Measurements from ENCODE around the gene SYTL3. TPM values are rescaled to one million over a fixed set of nuclear protein-coding genes. Genes with fewer than 3 reads are reported as not detected.
A peak's percentile ranks its signal among the peaks of the same experiment; 100 is the strongest.
"Not testable (repeated sequence)": the region's sequence is repeated elsewhere in the genome, so short reads cannot be mapped to it uniquely, and the experiment has no call there.

The SYTL3 gene
- total RNA-seq, 1 donor from 2014 or later = 102 TPM

DNA sequence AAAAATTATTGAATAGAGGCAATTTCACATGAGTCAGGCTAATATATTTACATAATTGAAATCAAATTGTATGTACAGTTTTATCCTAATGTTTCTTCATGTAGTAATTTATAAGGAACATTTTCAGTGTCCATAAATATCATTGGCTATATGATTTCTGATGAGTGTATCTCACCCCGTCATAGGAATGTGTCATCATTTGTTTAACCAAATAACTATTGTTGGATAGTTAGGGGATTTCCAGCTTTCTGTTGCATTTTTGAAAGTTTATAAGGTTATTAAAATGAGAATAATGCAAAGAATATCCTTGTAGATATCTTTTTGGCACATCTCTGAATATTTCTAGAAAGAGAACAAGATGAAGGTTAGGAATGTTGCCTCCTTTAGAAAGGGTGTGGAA lies 39.0 kb downstream of the SYTL3 start:
- H3K9me3 Mint-ChIP-seq = no peaks in the 10 kb centered on the region
- peaks cover 61% of the 10 kb centered on the region for H3K36me3 Mint-ChIP-seq (ENCODE audit: low read depth)
- H3K4me1 Mint-ChIP-seq = peaks cover 41% of the 10 kb centered on the region
- no peak overlapping the region for H3K27ac Mint-ChIP-seq
- intact Hi-C loops (cut with micrococcal nuclease) = no loop called here
- H3K27me3 Mint-ChIP-seq = no peaks in the 10 kb centered on the region
- no peak overlapping the region for H3K4me3 Mint-ChIP-seq
- DNase-seq = no peak

DNA sequence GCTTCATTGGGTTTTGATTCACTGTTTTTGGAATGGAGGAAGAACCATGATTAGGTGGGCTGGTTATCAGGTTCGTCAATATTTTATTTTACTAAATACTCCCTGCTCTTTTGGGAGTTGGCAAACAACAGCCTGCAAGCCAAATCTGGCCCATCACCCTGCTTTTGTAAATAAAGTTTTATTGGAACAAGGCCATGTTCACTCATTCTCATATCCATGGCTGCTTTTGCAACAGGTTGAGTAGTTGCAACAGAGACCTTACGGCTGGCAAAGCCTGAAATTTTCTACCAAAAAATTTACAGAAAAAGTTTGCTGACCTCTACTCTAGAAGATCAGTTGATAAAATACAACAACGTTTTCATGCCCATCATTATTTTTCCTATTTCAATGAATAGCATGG lies 45.1 kb downstream of the SYTL3 start:
- no peak for DNase-seq
- Mint-ChIP-seq H3K4me1 (peaks cover 19% of the 10 kb centered on the region), H3K4me3 (no peak overlapping the region), H3K36me3 (ENCODE audit: low read depth) (peaks cover 54% of the 10 kb centered on the region), H3K27me3 (no peaks in the 10 kb centered on the region), H3K9me3 (no peaks in the 10 kb centered on the region), H3K27ac (no peak overlapping the region)
- intact Hi-C loops (cut with micrococcal nuclease) = loop anchor here (5.0 kb wide), 1 partner anchor 483 kb away; no protein-coding TSS in a partner anchor

DNA sequence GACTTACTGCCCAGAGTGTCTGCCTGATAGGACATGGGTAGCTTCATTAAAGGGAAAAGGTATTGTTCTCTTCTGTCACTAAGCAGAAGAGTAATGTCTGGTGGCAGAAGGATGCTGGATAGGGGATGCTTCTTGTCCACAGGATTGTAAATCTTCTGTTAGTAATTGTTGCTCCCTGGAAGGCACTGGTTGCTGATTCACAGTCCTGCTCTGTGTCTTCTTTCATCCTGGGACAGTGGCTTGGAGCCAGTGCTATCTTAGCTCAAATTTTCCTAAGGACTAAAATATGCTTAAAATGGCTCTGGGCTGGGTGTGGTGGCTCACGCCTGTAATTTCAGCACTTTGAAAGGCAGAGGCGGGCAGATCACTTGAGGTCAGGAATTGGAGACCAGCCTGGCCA lies 48.0 kb downstream of the SYTL3 start:
- Mint-ChIP-seq H3K27ac (no peak overlapping the region), H3K36me3 (ENCODE audit: low read depth) (peaks cover 59% of the 10 kb centered on the region)

DNA sequence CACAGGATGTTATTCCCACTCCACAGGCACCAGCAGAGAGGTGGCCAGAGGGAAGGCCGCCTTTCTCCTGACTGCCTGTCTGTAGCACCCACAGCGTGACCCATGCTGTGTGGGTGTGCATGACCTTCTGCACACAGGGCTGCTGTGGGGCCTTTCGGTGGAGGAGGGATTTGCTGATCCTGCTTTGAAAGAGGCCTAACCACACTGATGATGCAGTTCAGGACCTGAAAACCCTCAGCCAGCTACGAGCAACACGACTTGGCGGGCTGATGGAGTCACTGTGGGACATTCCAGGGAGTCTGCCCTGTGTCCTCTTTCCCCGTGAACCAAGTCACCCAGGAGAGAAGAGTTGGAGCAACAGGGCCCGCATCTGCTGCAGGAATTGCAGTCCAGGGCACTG lies 49.1 kb downstream of the SYTL3 start:
- no peak for DNase-seq

More for the DNA sequence above, 48.0 kb downstream of the SYTL3 start:
- Mint-ChIP-seq H3K9me3 (no peaks in the 10 kb centered on the region), H3K27me3 (no peaks in the 10 kb centered on the region), H3K4me1 (peaks cover 30% of the 10 kb centered on the region), H3K4me3 (no peak overlapping the region)
- DNase-seq = no peak
- intact Hi-C loops (cut with micrococcal nuclease) = no loop called here

DNA sequence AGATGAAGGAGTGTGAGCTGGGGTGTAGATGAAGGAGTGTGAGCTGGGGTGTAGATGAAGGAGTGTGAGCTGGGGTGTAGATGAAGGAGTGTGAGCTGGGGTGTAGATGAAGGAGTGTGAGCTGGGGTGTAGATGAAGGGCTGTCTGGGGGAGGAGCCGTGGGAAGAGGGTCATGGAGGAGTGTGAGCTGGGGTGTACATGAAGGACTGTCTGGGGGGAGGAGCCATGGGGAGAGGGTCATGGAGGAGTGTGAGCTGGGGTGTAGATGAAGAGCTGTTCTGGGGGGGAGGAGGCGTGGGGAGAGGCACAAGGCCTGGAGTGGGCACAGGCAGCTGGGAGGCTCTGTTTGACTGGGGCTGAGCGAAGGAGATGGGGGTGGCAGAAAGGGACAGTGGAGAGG lies 51.4 kb downstream of the SYTL3 start:
- Mint-ChIP-seq H3K27ac (peak overlapping the region; percentile 54), H3K36me3 (ENCODE audit: low read depth) (peaks cover 40% of the 10 kb centered on the region), H3K4me1 (peaks cover 38% of the 10 kb centered on the region)
- H3K27me3 Mint-ChIP-seq, H3K4me3 Mint-ChIP-seq, H3K9me3 Mint-ChIP-seq, DNase-seq: not testable (repeated sequence)
- intact Hi-C loops (cut with micrococcal nuclease) = loop anchor here (5.0 kb wide), 1 partner anchor 66 kb away; no protein-coding TSS in a partner anchor

More for the DNA sequence above, 49.1 kb downstream of the SYTL3 start:
- no peaks in the 10 kb centered on the region for H3K27me3 Mint-ChIP-seq
- peaks cover 31% of the 10 kb centered on the region for H3K4me1 Mint-ChIP-seq
- H3K27ac Mint-ChIP-seq = peak overlapping the region; percentile 78
- peaks cover 55% of the 10 kb centered on the region for H3K36me3 Mint-ChIP-seq (ENCODE audit: low read depth)
- no peaks in the 10 kb centered on the region for H3K9me3 Mint-ChIP-seq
- no peak overlapping the region for H3K4me3 Mint-ChIP-seq
- intact Hi-C loops (cut with micrococcal nuclease) = no loop called here

DNA sequence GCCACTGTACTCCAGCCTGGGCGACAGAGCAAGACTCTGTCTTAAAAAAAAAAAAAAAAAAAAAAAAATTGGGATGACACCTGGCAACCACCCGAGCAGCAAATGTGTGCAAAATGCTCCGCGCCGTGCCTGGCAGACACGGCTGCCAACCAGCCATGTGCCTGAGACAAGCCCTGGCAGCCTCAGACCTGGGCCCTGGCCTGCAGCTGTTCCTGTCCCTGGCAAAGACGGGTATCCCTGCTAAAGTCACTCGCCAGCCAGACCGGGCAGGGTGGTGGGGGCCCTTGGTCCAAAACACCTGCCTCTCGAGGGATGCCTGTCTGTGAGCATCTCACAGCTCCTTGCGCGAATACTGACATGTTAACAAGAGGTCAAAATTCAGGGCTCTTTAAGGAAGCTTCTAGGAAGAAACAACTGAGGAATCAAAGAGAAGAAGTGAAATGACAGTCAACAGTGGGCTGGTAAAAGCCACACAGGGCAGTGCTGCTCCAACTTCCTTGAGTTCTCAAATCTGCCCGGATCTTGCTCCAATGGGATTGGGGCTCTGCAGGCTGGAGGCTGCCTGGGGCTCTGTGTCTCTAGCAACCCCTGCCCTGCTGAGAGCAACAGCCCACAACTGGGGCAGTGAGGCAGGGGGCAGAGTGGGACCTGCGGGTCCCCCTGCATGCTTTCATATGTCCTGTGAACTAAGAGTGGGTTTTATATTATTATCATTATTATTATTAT lies 53.4 kb downstream of the SYTL3 start:
- peaks cover 39% of the 10 kb centered on the region for H3K36me3 Mint-ChIP-seq (ENCODE audit: low read depth)

DNA sequence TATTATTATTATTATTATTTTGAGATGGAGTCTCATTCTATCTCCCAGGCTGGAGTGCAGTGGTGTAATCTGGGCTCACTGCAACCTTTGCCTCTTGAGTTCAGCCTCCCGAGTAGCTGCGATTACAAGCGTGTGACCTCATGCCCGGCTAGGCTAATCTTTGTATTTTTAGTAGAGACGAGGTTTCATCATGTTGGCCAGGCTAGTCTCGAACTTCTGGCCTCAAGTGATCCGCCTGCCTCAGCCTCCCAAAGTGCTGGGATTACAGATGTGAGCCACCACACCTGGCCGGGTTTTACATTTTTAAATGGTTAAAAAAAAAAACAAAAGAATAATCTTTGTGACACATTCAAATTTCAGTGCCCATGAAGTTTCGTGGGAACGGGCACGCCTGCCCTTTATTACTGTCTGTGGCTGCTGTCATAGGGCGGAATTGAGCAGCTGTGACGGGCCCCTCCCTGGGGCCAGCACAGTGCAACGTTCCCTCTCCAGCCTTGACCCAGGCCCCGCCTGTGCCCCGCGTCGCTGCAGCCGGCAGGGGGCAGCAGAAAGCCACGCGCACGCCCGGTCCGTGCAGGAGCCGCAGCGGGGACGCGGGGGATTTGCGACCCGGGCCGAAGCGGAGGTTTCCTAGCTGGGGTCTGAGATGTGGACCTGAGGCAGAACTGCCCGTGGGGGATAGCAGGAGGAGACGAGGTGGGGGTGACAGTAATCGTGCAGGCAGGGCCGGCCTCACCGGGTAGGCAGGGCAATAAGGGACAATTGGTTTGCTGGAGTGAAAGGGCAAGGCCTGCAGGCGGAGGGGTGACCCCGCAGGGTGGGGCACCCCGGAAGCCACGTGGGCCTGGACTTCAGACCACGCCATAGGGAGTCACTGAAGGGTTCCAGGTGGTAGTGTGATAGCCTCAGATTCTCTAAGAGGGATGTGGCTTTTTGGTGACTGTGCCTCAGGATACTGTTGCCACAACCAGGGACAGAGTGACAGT lies 54.3 kb downstream of the SYTL3 start:
- H3K4me1 Mint-ChIP-seq = peaks cover 27% of the 10 kb centered on the region
- H3K36me3 Mint-ChIP-seq (ENCODE audit: low read depth) = peaks cover 35% of the 10 kb centered on the region
- intact Hi-C loops (cut with micrococcal nuclease) = loop anchor here (1.0 to 5.0 kb wide), 3 partner anchors 17 to 268 kb away; no protein-coding TSS in a partner anchor
- H3K9me3 Mint-ChIP-seq = no peaks in the 10 kb centered on the region
- DNase-seq = peak; percentile 95
- no peaks in the 10 kb centered on the region for H3K27me3 Mint-ChIP-seq
- peak overlapping the region; percentile 59 for H3K27ac Mint-ChIP-seq
- H3K4me3 Mint-ChIP-seq = peak overlapping the region; percentile 77

More for the DNA sequence above, 53.4 kb downstream of the SYTL3 start:
- intact Hi-C loops (cut with micrococcal nuclease) = loop anchor here (5.0 kb wide), 1 partner anchor 64 kb away; no protein-coding TSS in a partner anchor
- H3K27ac Mint-ChIP-seq = no peak overlapping the region
- H3K4me1 Mint-ChIP-seq = peaks cover 35% of the 10 kb centered on the region
- no peaks in the 10 kb centered on the region for H3K27me3 Mint-ChIP-seq
- H3K4me3 Mint-ChIP-seq = no peak overlapping the region
- DNase-seq = no peak
- H3K9me3 Mint-ChIP-seq = no peaks in the 10 kb centered on the region

DNA sequence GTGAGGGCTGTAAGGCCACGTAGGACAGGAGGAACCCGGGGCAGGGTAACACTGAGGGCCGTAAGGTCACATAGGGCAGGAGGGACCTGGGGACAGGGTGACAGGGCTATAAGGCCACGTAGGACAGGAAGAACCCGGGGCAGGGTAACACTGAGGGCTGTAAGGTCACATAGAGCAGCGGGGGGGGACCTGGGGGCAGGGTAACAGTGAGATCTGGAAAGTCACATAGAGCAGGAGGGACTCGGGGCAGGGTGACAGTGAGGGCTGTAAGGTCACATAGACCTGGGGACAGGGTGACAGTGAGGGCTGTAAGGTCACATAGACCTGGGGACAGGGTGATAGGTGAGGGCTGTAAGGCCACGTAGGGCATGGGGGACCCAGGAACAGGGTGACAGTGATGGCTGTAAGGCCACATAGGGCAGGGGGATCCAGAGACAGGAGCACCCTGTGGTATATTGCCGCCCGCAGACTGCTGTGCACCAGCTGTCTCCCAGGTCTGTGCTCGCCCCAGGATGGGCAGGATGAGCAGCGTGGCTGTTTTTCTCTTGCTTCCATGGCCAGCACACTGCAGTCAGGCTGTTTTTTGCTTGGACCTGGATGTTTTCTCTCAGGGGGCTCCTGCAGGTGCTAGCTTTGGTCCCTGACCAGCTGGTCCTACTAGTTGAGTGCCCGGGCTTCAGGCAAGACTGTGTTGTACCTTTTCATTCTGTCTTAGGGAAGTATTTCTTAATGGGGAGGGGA lies 55.7 kb downstream of the SYTL3 start:
- intact Hi-C loops (cut with micrococcal nuclease) = loop anchor here (2.0 kb wide), 1 partner anchor 15 kb away; no protein-coding TSS in a partner anchor
- Mint-ChIP-seq H3K4me3 (no peak overlapping the region), H3K9me3 (no peaks in the 10 kb centered on the region), H3K27ac (no peak overlapping the region), H3K4me1 (peaks cover 26% of the 10 kb centered on the region), H3K36me3 (ENCODE audit: low read depth) (peaks cover 42% of the 10 kb centered on the region), H3K27me3 (no peaks in the 10 kb centered on the region)
- DNase-seq = no peak

DNA sequence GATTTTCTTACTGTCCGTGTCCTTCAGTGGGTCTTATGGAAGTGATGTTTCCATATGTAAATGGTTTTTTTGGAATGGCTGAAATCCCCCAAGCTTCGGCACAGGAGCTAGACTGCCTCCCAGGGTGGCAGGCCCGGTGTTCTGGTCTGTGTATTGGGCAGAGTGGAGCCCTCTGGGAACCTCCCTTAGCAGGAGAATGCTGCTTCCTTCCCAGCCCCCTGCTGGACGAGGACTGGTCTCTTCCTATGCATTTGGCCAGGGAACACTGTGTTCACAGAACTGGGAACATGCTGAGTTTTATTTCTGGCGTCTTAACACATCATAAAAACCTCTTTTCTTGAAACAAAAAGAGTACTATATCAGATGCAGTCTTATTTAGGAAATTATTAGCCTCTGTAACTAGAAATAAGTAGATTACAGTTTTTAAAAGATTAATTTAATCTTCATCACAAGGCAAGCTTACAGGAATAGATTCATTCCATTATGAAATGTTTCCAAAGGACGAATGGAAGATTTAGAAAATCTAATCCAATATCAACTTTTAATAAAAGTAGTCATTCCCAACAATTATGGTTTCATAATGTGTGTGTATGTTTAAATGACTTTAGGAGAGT lies 56.6 kb downstream of the SYTL3 start:
- no peak for DNase-seq
- Mint-ChIP-seq H3K27ac (no peak overlapping the region), H3K27me3 (no peaks in the 10 kb centered on the region), H3K9me3 (no peaks in the 10 kb centered on the region), H3K4me3 (no peak overlapping the region), H3K36me3 (ENCODE audit: low read depth) (peaks cover 44% of the 10 kb centered on the region), H3K4me1 (peaks cover 19% of the 10 kb centered on the region)
- intact Hi-C loops (cut with micrococcal nuclease) = no loop called here

DNA sequence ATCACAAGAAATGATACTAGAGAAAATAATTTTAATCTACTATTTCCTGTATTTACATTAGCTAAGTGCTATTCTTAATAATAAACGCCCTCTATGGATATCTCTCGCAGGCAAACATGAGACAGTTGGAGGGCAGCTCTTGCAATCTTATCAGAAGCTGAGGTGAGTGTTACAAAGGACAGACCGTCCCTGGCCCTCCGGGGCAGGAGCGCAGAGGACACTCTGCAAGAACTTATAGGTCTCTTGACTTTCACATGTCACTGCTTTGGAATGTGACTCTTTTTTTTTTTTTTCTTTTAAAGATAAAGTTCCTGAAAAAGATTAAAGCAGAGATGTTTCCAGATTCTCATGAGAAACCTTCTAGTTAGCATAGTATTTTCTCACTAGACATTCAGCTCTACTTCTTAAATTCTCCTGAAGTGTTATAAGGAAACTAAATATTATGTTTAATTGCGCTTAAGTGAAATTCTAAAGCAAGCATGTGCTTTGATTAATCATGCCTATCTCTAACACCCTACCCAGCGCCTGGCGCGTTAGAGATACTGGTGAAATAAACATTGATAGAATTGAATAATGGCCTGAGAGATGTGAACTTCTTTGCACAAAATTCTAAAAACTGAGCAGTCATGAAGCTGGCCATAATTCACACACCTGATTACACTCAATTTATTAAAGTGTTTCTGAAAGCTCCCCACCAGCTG lies 57.4 kb downstream of the SYTL3 start:
- Mint-ChIP-seq H3K36me3 (ENCODE audit: low read depth) (peaks cover 51% of the 10 kb centered on the region), H3K27me3 (no peaks in the 10 kb centered on the region), H3K27ac (no peak overlapping the region), H3K4me3 (no peak overlapping the region), H3K4me1 (peaks cover 18% of the 10 kb centered on the region), H3K9me3 (no peaks in the 10 kb centered on the region)
- DNase-seq = no peak
- intact Hi-C loops (cut with micrococcal nuclease) = no loop called here

DNA sequence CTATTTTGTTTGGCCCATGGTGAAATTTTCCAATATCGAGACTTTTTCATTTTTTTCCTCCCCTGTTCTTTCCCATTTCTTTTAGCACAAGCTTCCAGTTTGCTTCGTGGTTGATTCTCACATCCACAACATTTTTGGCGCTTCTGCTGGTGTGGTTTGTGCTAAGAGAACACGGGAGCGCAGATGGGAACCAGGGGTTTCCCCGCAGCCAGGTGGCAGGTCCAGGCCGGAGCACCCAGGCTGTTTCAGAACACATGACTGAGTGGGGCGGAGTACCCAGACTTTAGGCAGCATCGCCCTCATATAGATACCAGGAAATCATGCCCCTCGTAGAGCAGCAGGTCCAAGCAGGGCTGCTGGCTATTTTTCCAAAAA lies 58.0 kb downstream of the SYTL3 start:
- no peaks in the 10 kb centered on the region for H3K9me3 Mint-ChIP-seq
- H3K4me3 Mint-ChIP-seq = no peak overlapping the region
- peaks cover 18% of the 10 kb centered on the region for H3K4me1 Mint-ChIP-seq
- peaks cover 52% of the 10 kb centered on the region for H3K36me3 Mint-ChIP-seq (ENCODE audit: low read depth)
- DNase-seq = no peak
- no peak overlapping the region for H3K27ac Mint-ChIP-seq
- intact Hi-C loops (cut with micrococcal nuclease) = no loop called here
- H3K27me3 Mint-ChIP-seq = no peaks in the 10 kb centered on the region

DNA sequence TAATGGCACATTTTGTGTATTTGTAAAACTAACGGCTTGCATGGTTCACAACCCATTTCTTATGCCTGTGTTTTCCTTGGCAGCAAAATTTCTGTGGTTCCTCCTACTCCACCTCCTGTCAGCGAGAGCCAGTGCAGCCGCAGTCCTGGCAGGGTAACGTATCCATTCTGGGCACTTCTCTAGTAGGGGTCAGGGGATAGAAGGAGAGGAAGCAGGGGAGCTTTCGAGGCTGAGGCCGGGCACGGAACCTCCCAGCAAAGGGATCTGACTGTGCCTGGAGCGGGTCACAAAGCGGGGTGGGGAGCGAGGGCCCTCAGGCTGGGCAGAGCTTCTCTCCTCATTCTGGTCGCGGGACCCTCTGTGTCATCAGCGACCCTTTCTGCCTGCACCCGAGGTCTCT lies 58.4 kb downstream of the SYTL3 start:
- H3K36me3 Mint-ChIP-seq (ENCODE audit: low read depth) = peaks cover 54% of the 10 kb centered on the region
- H3K27ac Mint-ChIP-seq = no peak overlapping the region

DNA sequence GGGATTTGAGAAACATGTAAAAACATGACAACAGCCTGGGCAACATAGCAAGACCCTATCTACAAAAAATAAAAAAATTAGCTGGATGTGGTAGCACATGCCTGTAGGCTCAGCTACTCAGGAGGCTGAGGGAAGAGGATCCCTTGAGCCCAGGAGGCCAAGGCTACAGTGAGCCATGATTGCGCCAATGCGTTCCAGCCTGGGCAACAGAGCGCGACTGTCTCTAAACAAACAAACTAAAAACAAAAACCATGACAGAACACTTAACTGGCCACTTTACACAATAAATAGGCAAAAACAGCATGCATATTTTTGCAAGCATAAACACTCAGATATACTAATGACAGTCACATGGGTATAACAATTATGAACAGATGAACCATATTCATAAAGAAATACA lies 60.0 kb downstream of the SYTL3 start:
- Mint-ChIP-seq H3K4me3 (no peak overlapping the region), H3K4me1 (peaks cover 20% of the 10 kb centered on the region), H3K27me3 (no peaks in the 10 kb centered on the region), H3K9me3 (no peaks in the 10 kb centered on the region), H3K36me3 (ENCODE audit: low read depth) (peaks cover 67% of the 10 kb centered on the region), H3K27ac (no peak overlapping the region)
- no peak for DNase-seq
- intact Hi-C loops (cut with micrococcal nuclease) = no loop called here

More for the DNA sequence above, 58.4 kb downstream of the SYTL3 start:
- DNase-seq = no peak
- H3K9me3 Mint-ChIP-seq = no peaks in the 10 kb centered on the region
- H3K4me3 Mint-ChIP-seq = no peak overlapping the region
- intact Hi-C loops (cut with micrococcal nuclease) = no loop called here
- no peaks in the 10 kb centered on the region for H3K27me3 Mint-ChIP-seq
- H3K4me1 Mint-ChIP-seq = peaks cover 21% of the 10 kb centered on the region
